ENCODE measurements around the gene SNN. TPM values are rescaled to one million over a fixed set of nuclear protein-coding genes. Genes with fewer than 3 reads are reported as not detected.
A peak's percentile ranks its signal among the peaks of the same experiment; 100 is the strongest.

The SNN gene
- 1 to 10 TPM; 3.3 to 4.9 TPM for total RNA-seq

GRCh38 chr16:11667824-11668622, at the start of gene SNN:
TSS of gene SNN (plus strand) at chr16:11668455. CDS start at chr16:11676060, 7,605 bp downstream.
- Mint-ChIP-seq H3K4me1 (peaks cover 18% of the 10 kb centered on the region), H3K27me3 (no peaks in the 10 kb centered on the region), H3K9me3 (no peaks in the 10 kb centered on the region)

GRCh38 chr16:11619327-11619851, 48.9 kb upstream of the SNN start:
- peak overlapping the region; percentile 12 for H3K4me3 Mint-ChIP-seq
- ATAC-seq (replicated peaks) = peak; percentile 75
- H3K36me3 Mint-ChIP-seq (ENCODE audit: low read depth) = no peaks in the 10 kb centered on the region
- H3K27ac Mint-ChIP-seq = peak overlapping the region; percentile 44
- H3K27me3 Mint-ChIP-seq = no peaks in the 10 kb centered on the region
- no peaks in the 10 kb centered on the region for H3K9me3 Mint-ChIP-seq
- H3K4me1 Mint-ChIP-seq = peaks cover 30% of the 10 kb centered on the region

More at GRCh38 chr16:11667824-11668622, at the start of gene SNN:
- peak; percentile 92 for ATAC-seq (replicated peaks)
- Mint-ChIP-seq H3K27ac (peak within 1 kb of the TSS; percentile 46), H3K4me3 (peak within 1 kb of the TSS; percentile 79), H3K36me3 (ENCODE audit: low read depth) (no peaks in the 10 kb centered on the region)

- H3K27ac Mint-ChIP-seq = peak overlapping the region; percentile 13
- no peaks in the 10 kb centered on the region for H3K27me3 Mint-ChIP-seq
- H3K36me3 Mint-ChIP-seq (ENCODE audit: low read depth) = no peaks in the 10 kb centered on the region
- ATAC-seq (replicated peaks) = peak; percentile 37
- peak overlapping the region; percentile 35 for H3K4me3 Mint-ChIP-seq
- no peaks in the 10 kb centered on the region for H3K9me3 Mint-ChIP-seq
- peaks cover 32% of the 10 kb centered on the region for H3K4me1 Mint-ChIP-seq
These were observed 47.8 kb upstream of the SNN start for GRCh38 chr16:11620243-11621003.

GRCh38 chr16:11621539-11621919, 46.7 kb upstream of the SNN start:
- ATAC-seq (replicated peaks) = no peak
- Mint-ChIP-seq H3K4me1 (peaks cover 32% of the 10 kb centered on the region), H3K9me3 (no peaks in the 10 kb centered on the region), H3K36me3 (ENCODE audit: low read depth) (no peaks in the 10 kb centered on the region), H3K4me3 (peak overlapping the region; percentile 84), H3K27me3 (no peaks in the 10 kb centered on the region), H3K27ac (peak overlapping the region; percentile 88)

GRCh38 chr16:11621920-11622651, 46.2 kb upstream of the SNN start:
- H3K4me1 Mint-ChIP-seq = peaks cover 32% of the 10 kb centered on the region
- peak overlapping the region; percentile 84 for H3K4me3 Mint-ChIP-seq
- no peaks in the 10 kb centered on the region for H3K36me3 Mint-ChIP-seq (ENCODE audit: low read depth)
- H3K27ac Mint-ChIP-seq = peak overlapping the region; percentile 88
- peak; percentile 43 for ATAC-seq (replicated peaks)
- H3K9me3 Mint-ChIP-seq = no peaks in the 10 kb centered on the region
- H3K27me3 Mint-ChIP-seq = no peaks in the 10 kb centered on the region

- H3K27ac Mint-ChIP-seq = peak overlapping the region; percentile 52
- H3K4me3 Mint-ChIP-seq = peak overlapping the region; percentile 43
- H3K9me3 Mint-ChIP-seq = no peaks in the 10 kb centered on the region
- H3K27me3 Mint-ChIP-seq = no peaks in the 10 kb centered on the region
- H3K4me1 Mint-ChIP-seq = peaks cover 35% of the 10 kb centered on the region
- no peak for ATAC-seq (replicated peaks)
- no peaks in the 10 kb centered on the region for H3K36me3 Mint-ChIP-seq (ENCODE audit: low read depth)
These were observed 44.0 kb upstream of the SNN start for GRCh38 chr16:11624205-11624604.

GRCh38 chr16:11624636-11625607, 43.3 kb upstream of the SNN start:
- Mint-ChIP-seq H3K4me1 (peaks cover 32% of the 10 kb centered on the region), H3K4me3 (peak overlapping the region; percentile 43), H3K27me3 (no peaks in the 10 kb centered on the region), H3K9me3 (no peaks in the 10 kb centered on the region), H3K36me3 (ENCODE audit: low read depth) (no peaks in the 10 kb centered on the region), H3K27ac (peak overlapping the region; percentile 52)
- ATAC-seq (replicated peaks) = peak; percentile 27

GRCh38 chr16:11625769-11626168, 42.5 kb upstream of the SNN start:
- Mint-ChIP-seq H3K27me3 (no peaks in the 10 kb centered on the region), H3K27ac (no peak overlapping the region), H3K4me1 (peaks cover 25% of the 10 kb centered on the region), H3K4me3 (no peak overlapping the region), H3K9me3 (no peaks in the 10 kb centered on the region), H3K36me3 (ENCODE audit: low read depth) (no peaks in the 10 kb centered on the region)
- ATAC-seq (replicated peaks) = no peak

GRCh38 chr16:11626657-11627291, 41.5 kb upstream of the SNN start:
- Mint-ChIP-seq H3K36me3 (ENCODE audit: low read depth) (no peaks in the 10 kb centered on the region), H3K4me3 (no peak overlapping the region), H3K27me3 (no peaks in the 10 kb centered on the region), H3K9me3 (no peaks in the 10 kb centered on the region), H3K27ac (no peak overlapping the region), H3K4me1 (peaks cover 19% of the 10 kb centered on the region)
- ATAC-seq (replicated peaks) = no peak

GRCh38 chr16:11627292-11627663, 41.0 kb upstream of the SNN start:
- H3K9me3 Mint-ChIP-seq = no peaks in the 10 kb centered on the region
- no peaks in the 10 kb centered on the region for H3K36me3 Mint-ChIP-seq (ENCODE audit: low read depth)
- H3K27me3 Mint-ChIP-seq = no peaks in the 10 kb centered on the region
- H3K27ac Mint-ChIP-seq = no peak overlapping the region
- no peak for ATAC-seq (replicated peaks)
- no peak overlapping the region for H3K4me3 Mint-ChIP-seq
- H3K4me1 Mint-ChIP-seq = peaks cover 17% of the 10 kb centered on the region

- Mint-ChIP-seq H3K9me3 (no peaks in the 10 kb centered on the region), H3K4me3 (no peak overlapping the region), H3K36me3 (ENCODE audit: low read depth) (no peaks in the 10 kb centered on the region), H3K4me1 (peaks cover 17% of the 10 kb centered on the region), H3K27ac (no peak overlapping the region), H3K27me3 (no peaks in the 10 kb centered on the region)
- peak; percentile 35 for ATAC-seq (replicated peaks)
These were observed 40.3 kb upstream of the SNN start for GRCh38 chr16:11627822-11628457.

GRCh38 chr16:11629071-11630030, 38.9 kb upstream of the SNN start:
- Mint-ChIP-seq H3K36me3 (ENCODE audit: low read depth) (no peaks in the 10 kb centered on the region), H3K27me3 (no peaks in the 10 kb centered on the region), H3K4me1 (peaks cover 12% of the 10 kb centered on the region), H3K27ac (peak overlapping the region; percentile 20), H3K4me3 (no peak overlapping the region), H3K9me3 (no peaks in the 10 kb centered on the region)
- no peak for ATAC-seq (replicated peaks)

Measured in activated T-helper 17 cell treated with anti-CD3 and anti-CD28 coated beads, Interleukin-2, amount 50 U/mL, for 72 hours (primary cell).